DMS153 treated with DMSO at 0.1 percent for 48 hours (cell line): ENCODE data around the gene METTL25.

Experiments used
- DNase-seq: peaks from one replicate; lab custom pipeline; 2025; ENCODE audit not compliant: unreplicated experiment; lab: John Stamatoyannopoulos, UW

Gene METTL25

DNA sequence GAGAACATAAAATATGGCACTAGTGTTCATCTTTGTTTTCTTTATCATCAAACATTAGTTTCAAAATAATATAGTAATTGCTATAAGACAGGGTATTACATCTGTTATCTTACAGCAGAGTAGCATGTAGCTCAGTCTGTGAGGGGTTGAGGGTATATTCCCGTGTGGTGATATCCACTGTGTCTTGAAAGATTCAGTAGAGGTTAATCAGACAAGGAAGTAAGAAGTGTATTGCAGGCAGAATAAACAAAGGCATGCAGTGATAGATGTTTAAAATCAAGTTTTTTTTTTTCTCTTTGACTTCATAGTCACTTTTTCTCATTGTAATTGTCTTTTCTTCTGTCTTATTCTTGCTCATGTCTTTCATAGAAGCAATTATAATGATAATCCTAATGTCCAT, 48.3 kb downstream of the METTL25 start:
- DNase-seq: no peak

DNA sequence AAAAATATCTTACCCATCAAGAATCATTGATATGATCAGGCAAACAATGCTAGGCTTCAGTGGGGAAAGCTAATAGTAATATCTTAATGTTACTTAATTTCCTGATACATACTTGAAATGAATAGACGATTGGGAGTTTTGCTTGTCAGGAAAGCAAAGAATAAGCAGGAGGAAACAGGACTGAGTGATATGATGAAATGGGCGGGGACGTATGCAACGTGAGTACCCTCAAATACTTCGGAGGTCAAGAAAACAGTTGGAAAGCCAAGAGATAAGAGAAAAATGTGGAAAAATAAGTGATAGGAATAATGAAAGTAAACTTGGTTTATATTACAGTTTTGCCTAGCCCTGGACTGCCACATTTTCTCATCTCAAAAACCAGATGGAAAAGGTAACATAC, 49.2 kb downstream of the METTL25 start:
- DNase-seq: no peak

- no peak for DNase-seq
These were observed 50.5 kb downstream of the METTL25 start for GRCh38 chr12:82408844-82409243.

DNA sequence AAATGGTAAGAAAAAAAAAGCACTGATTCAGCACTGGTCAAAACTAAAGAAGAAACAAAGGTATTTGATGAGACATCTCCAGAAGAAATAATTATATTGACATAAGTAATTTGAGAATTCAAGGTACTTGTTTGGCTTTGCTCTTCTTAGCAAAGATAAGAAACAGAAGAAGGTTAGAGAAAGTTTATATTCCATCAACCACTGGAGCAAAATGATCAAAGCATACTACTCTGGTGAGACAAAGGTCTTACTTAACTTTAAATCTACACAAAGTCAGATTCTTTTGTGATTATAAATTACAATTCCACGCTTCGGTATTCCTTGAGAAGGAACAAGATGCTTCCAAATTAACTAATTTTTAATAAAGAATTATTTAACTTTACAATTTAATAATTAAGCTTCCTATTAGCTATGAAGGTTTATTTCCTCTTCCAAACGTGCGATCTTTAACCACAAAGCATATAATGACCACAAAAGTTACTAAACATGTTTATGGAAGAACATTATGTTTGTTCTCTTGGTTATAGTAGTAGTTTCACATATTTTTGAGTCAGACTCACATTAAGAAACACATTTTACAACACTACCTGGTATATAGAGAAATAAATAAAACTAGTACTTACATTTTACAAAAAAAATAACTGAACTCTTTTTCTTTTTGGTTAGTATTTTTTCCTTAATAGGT, 53.4 kb downstream of the METTL25 start:
- no peak for DNase-seq

DNA sequence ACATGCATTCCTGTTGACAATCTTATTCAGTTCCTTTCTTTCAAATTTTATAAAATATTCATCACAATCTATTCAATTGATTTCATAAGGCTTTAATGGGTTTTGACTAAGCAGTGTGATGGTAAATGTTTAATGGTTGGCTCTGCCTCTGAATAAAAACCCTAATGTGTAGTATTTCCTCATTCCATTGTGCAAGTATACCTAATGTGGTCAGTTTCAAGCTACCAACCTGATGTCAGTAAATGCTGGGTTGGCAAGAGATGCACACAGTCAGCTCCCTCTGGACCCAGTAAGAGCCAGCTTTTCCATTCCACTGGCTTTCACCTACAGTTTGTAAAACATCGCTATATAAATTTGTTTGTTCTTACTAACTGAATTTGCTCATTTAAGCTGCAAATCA, 53.9 kb downstream of the METTL25 start:
- no peak for DNase-seq

DNA sequence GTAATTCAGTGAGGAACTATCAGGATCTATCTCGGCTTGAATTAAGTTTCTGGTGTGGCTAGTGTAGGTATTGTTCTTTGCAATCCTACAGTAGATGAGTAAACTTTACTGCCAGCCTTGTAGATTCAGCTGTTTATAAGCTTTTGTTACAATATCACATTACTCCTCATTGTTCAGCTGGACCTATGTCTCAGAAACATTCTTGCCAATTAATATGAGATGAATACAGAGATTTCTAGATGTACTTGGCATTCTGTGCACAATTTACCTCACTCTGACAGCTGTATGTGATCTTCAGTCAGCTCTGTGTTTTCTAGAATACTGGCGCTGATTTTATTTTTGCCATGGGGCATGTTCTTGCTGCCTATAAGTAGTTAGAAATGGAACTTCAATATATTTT, 55.7 kb downstream of the METTL25 start:
- DNase-seq: no peak

- DNase-seq: no peak
These were observed 56.6 kb downstream of the METTL25 start for GRCh38 chr12:82414926-82415325.

GRCh38 chr12:82415402-82415801, 57.1 kb downstream of the METTL25 start:
- no peak for DNase-seq

DNA sequence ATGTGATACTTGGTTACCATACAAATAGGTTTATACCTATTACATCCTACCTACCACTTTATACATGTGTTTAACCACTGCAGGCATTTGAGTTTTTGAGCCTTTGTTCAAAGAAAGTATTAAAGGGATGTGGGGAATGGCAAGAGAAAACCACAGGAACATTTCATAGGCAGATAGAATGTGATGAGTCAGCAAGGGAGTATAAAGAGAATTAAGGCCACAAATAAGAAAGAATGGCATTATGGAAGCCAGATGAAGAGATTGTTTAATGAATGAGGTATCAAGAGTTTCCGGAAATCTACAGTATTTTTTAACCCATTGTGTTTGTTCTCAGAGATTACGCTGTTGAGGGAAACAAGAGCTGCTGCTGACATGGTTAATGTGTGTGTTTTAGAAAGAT, 66.9 kb downstream of the METTL25 start:
- no peak for DNase-seq

- DNase-seq: no peak
These were observed 67.8 kb downstream of the METTL25 start for GRCh38 chr12:82426081-82426480.

- DNase-seq: no peak
These were observed 68.3 kb downstream of the METTL25 start for GRCh38 chr12:82426586-82426985.

- DNase-seq: no peak
These were observed 72.3 kb downstream of the METTL25 start for GRCh38 chr12:82430541-82431145.

DNA sequence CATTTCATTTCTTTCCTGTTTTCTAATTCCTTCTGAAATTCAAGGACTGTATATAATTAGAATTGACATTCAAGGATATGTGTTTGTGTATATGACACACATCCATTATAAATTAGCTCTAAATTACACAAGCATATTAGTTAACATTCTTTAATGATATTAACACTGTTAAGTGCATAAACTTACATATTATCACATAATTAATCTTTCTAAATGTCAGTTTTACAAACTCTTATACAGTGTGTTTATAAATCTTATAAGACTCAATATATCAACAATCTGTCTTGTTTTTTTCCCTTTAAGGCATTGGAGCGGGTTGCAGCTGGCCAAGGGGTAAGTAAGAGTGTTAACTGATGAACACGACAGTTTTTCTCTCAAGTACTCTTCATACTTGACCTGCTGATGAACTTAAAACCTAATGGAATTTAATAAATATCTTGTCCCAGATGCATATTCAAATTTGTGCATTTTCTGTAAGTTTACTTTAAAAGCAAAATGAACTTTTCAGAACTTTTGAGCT, 76.1 kb downstream of the METTL25 start:
- no peak for DNase-seq

GRCh38 chr12:82436354-82436753, 78.0 kb downstream of the METTL25 start:
- DNase-seq: no peak

GRCh38 chr12:82437744-82438143, 79.4 kb downstream of the METTL25 start:
- no peak for DNase-seq

- DNase-seq: no peak
These were observed 80.0 kb downstream of the METTL25 start for GRCh38 chr12:82438356-82438755.

- no peak for DNase-seq
These were observed 82.6 kb downstream of the METTL25 start for GRCh38 chr12:82440885-82441284.

GRCh38 chr12:82448911-82449578, 90.7 kb downstream of the METTL25 start:
- no peak for DNase-seq

- no peak for DNase-seq
These were observed 98.3 kb downstream of the METTL25 start for GRCh38 chr12:82456633-82457032.

DNA sequence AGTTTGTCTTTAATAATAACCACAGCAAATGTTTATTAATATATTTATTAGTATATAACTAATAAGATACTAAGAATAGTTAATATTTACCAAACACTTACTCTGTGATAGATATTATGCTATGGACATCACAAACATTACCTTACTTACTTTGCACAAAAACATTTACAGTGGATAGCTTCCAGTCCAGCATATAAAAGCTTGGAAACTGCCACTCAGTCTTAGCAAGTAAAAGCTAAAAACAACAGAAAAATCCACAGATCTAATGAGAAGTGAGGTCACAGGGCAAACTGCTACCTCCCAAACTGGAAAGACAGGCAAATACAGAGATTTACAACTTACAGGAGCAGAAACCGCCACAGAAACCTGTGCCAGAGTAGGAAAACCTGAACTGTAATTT, 99.8 kb downstream of the METTL25 start:
- no peak for DNase-seq

- no peak for DNase-seq
These were observed 103.1 kb downstream of the METTL25 start for GRCh38 chr12:82461393-82461792.

GRCh38 chr12:82461836-82462235, 103.5 kb downstream of the METTL25 start:
- no peak for DNase-seq
